ENCODE measurements around the gene RAB11FIP4.

GRCh38 chr17:31532526-31532925 lies 141.1 kb downstream of the RAB11FIP4 start:
- TF ChIP-seq, protein P1, sequence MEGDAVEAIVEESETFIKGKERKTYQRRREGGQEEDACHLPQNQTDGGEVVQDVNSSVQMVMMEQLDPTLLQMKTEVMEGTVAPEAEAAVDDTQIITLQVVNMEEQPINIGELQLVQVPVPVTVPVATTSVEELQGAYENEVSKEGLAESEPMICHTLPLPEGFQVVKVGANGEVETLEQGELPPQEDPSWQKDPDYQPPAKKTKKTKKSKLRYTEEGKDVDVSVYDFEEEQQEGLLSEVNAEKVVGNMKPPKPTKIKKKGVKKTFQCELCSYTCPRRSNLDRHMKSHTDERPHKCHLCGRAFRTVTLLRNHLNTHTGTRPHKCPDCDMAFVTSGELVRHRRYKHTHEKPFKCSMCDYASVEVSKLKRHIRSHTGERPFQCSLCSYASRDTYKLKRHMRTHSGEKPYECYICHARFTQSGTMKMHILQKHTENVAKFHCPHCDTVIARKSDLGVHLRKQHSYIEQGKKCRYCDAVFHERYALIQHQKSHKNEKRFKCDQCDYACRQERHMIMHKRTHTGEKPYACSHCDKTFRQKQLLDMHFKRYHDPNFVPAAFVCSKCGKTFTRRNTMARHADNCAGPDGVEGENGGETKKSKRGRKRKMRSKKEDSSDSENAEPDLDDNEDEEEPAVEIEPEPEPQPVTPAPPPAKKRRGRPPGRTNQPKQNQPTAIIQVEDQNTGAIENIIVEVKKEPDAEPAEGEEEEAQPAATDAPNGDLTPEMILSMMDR (IDR thresholded peaks at IDR 0.05), result no peak
- TF ChIP-seq TCF7L2 (IDR thresholded peaks at IDR 0.05; ENCODE audit: low read depth, low read length) (no peak), POLR2AphosphoS5 (IDR thresholded peaks at IDR 0.05; ENCODE audit: low read depth, low read length) (no peak), SIN3A (IDR thresholded peaks at IDR 0.05; ENCODE audit: borderline replicate concordance, insufficient read depth, low read depth, low read length) (no peak)
